OCI-LY7 (cell line): Measurements from ENCODE around the gene RNF223.

Experiments
- EZH2phosphoT487 ChIP-seq: fragments of 200-600 bp; sonication (generic); IDR thresholded peaks from 2 replicates; pipeline ENCODE4 v1.6.1; 2018; ENCODE audit warnings: low read depth, borderline replicate concordance, mild to moderate bottlenecking, mixed run types, antibody characterized with exemption, low read length, moderate library complexity, mixed read lengths
- TF ChIP-seq, protein P1 (sequence below): fragments of 200-600 bp; sonication (generic); conservative IDR thresholded peaks from 2 replicates; pipeline ENCODE4 v1.5.1; 2014; ENCODE audit warnings: mild to moderate bottlenecking, antibody characterized with exemption, low read length, moderate library complexity, mixed read lengths

DNA sequence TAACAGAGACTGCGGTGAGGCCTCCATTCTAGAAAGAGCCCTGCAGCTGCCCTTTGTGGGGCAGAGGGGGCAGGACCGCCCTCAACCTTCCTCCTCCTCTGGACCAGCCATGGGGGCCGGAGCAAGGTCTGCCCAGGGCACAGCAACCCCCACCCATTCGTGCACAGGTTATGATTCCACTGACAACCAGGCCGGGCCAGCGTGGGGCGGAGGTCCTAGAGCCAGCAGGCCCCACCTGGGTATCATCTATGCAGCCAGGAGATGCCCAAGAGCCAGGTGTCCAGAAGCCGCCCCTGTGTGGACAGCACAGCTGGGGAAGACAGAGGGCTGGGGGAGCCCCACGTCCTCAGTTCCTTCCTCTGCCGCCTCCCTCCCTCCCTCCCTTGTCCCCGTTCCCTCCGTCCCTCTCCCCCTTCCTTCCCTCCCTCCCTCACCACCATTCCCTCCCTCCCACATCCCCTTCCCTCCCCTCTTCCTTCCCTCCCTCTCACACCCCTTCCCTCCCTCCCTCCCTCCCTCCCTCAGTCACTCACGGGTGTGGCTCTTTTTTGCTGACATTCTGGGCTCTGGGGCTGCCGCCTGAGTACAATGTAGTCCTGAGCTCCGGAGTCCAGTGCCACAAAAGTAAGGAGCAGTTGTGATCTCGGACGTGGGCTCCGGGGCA, 12.3 kb downstream of the RNF223 start:
- TF ChIP-seq, protein P1, sequence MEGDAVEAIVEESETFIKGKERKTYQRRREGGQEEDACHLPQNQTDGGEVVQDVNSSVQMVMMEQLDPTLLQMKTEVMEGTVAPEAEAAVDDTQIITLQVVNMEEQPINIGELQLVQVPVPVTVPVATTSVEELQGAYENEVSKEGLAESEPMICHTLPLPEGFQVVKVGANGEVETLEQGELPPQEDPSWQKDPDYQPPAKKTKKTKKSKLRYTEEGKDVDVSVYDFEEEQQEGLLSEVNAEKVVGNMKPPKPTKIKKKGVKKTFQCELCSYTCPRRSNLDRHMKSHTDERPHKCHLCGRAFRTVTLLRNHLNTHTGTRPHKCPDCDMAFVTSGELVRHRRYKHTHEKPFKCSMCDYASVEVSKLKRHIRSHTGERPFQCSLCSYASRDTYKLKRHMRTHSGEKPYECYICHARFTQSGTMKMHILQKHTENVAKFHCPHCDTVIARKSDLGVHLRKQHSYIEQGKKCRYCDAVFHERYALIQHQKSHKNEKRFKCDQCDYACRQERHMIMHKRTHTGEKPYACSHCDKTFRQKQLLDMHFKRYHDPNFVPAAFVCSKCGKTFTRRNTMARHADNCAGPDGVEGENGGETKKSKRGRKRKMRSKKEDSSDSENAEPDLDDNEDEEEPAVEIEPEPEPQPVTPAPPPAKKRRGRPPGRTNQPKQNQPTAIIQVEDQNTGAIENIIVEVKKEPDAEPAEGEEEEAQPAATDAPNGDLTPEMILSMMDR = no peak
- no peak for TF ChIP-seq EZH2phosphoT487
